ENCODE data around the gene WDR47.
"Not testable (repeated sequence)": the region's sequence is repeated elsewhere in the genome, so short reads cannot be mapped to it uniquely, and the experiment has no call there.

The WDR47 gene

DNA sequence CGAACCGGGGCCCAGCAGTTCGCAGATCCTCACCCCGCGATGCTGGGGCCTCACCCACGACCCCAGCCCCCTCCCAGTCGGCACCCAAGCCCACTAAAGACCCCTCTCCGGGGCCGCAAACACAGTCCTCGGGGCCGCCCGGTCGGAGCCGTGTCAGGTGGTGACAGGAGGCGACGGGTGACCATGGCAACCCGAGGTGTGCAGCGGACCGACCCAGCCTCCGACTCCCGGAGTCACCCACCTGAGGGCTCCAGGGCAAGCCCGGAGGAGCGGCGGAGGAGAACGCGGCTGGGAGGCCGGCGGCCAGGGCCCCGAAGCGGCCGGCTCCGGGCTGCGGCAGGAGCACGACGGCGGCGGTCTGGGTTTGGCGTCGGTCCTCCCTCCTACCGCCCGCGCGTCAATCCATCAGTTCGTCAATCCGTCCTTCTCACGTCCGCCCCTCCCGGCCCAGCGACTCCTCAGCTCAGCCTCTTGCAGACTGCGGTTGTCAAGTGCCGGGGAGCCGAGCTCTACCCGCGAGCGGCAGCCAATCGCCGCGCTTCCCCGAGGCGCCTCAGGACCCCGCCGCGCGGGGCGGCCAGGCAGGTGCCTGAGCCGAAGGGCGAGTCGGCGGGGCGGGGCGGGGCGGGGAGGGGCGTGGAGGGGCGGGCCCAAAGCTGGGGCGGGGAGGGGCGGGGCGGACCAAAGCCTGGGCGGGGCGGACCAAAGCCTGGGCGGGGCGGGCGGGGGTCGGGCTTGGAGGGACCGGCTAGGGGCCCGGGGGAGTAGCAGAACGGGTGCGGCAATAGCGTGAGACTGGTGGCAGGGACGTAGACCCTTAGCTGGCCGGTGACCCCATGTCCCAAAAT lies at the start of gene WDR47:
Gene WDR47, minus strand, starts transcription at position 482 of the 848 bp plus-strand sequence. CDS start 18,590 bp downstream, outside the sequence.
- peak; percentile 95 for DNase-seq

DNA sequence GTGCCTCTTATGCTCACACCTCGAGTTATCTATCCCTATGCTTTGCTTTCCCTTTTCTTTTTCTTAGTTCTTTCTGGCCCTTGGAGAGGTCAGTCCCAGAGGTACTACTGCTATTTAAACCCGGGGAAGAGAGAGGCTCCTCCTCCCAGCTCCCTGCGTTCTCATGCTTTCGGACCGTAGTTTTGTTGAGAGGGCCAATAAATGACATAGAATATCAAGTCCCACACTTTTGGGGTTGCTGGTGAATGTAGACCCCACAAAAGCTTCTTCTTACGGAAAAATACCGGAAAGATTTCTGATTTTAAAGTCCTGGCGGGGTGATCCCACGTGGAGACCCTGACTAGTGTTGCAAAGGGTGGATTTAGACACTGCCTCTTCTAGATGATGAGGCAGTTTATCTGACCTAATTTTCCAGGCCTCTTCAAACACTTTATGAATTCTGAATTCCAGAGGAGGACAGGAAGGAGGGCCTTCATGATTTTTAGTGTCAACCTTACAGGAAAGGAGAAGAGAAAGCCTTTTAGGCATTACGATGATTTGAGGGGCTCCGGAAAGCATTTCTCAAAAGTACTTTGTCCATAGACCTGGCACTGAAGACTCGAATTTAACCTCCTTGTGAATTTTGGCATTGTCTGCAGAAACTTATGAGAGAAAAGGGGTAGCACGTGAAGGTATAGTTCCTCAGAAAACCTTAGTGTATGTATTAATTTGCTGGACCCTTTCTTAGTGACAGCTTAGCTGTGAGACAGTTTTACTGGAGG lies 49.4 kb upstream of the WDR47 start:
- DNase-seq, result peak; percentile 70

DNA sequence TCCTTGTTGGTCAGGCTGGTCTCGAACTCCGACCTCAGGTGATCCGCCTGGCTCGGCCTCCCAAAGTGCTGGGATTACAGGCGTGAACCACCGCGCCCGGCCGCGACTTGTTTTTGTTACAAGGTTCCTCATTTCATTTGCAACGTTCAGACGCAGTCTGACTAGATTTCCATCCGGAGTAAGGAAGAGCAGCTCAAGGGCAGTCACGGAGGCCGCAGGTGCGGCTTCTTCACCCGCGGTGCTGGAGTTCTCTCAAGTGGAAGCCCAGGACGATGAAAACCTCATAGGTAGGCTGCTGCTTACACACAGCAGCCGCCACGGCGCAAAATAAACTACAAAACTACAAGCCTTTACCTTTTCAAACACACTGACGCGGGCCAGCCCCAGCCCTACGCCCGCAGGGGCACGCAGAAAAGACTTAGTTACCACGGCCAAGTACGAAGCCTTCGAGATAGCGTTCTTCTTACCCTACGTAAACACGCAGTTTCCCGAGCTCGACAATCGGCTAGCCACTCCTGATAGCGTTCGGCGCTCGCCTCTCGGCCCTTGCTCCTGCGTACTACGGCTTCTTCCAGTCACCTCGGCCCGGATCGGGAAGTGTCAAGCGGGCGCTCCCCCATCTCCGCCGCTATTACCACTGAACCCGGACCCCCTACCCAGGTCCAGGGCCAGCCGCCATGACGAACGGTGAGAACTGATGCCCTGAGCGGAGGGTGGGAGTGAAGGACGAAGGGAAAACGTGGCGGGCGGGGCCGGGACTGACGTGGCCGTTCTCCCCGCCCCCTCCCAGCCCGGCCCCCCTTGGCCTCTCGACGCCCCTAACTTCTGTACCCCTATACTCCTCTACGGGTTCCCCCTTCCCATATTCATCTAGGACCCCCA lies 48.5 kb upstream of the WDR47 start, which contains the start of gene TMEM167B:
Gene TMEM167B, plus strand, starts transcription at position 569 of the 882 bp plus-strand sequence. Its CDS starts 109 bp downstream, at position 678.
- peak; percentile 91 for DNase-seq

DNA sequence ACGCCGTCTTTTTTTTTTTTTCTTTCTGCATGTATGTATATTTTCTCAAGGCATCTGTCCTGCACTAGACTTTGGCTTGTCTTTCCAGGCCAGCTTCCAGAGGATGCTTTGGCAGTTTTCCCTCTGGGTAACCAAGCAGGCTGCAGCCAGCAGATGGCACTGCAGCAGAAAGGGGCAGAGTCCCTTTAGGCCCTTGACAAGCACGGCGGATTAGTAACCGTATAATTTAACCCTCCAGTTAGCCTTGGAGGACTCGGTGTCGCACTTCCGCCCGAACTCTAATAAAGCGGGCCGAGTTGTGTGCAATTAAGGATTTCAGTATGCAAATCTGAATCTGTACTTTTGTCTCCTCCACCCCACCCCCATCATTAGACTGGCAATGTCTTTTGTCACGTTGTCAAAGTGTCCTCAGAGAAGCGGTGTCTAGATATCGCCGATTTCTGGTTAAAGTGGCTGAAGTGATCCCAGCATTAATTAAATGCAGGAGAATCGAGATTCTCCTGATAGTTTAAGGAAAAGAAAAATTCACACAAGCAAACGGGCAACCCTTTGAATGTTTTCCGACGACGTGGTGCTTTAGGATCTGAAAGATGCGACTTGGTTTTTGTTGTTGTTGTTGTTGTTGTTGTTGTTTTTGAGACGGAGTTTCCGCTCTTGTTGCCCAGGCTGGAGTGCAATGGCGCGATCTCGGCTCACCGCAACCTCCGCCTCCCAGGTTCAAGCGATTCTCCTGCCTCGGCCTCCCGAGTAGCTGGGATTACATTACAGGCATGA lies 47.5 kb upstream of the WDR47 start:
- DNase-seq, result peak; percentile 80

DNA sequence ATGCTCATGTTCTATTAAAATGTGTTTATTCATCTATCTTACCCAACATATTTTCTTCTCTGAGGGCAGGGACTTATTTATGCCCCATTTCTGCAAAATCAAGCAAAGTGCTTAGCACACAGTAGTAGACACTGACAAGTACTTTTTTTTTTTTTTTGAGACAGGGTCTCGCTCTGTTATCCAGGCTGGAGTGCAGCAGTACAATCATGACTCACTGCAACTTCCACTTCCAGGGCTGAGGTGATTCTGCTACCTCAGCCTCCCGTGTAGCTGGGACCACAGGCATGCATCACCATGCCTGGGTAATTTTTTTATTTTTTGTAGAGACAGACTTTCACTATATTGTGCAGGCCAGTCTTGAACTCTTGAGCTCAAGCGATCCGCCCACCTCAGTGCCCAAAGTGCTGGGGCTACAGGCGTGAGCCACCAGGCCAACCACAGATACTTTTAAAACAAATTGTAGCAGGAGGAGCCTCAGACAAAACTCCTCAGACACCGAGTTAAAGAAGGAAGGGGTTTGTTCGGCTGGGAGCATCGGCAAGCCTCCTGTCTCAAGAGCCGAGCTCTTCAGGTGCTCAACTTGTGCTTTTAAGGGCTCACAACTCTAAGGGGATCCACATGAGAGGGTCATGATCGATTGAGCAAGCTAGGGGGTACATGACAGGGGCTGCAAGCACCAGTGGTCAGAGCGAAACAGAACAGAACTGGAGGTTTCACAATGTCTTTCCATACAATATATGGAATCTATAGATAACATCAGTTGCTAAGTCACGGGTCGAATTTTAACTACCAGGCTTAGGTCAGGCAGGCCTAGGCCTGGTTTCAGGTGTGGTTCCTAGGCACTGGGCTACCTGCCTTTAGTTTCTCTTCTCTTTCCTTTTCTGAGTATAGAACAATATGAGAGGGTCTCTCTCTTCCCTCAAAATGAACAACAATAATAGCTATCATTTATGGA lies 42.9 kb upstream of the WDR47 start:
- no peak for DNase-seq

DNA sequence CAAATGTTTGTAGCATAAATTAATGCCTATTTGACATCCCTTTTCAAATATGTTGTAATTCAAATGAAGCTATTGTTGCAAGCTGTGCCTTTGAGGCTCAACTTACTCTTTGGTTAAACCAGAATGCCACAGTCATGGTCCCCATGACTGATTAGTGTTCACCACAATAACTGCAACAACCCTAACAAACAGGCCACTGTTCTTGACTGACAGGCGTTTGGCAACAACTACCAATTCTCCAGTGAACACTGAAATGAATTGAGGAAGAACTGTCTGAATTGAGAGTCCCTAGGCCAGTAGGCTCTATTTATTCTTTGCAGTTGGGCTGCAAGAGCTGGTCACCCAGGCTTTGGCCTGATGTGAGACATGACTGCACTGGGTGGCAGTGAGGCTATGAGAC lies 42.0 kb upstream of the WDR47 start:
- no peak for DNase-seq

DNA sequence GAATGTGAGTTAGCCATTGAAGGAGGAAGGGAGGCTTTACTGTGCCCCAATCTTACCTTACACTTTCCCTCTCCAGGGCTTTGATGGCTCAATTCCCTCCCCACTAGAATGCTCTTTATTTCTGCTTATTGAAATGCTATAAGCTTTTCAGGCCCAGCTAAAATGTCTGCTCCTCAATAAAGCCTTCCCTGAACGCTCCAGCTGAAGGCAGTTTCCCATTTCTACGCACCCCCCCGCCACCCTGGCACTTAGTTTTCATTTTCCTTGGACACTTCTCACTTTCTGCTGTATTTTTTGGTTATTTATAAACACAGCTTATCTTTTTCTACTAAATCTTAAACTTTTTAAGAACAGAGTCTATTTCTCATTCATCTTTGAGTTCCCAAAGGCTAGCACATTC lies 41.6 kb upstream of the WDR47 start:
- no peak for DNase-seq

DNA sequence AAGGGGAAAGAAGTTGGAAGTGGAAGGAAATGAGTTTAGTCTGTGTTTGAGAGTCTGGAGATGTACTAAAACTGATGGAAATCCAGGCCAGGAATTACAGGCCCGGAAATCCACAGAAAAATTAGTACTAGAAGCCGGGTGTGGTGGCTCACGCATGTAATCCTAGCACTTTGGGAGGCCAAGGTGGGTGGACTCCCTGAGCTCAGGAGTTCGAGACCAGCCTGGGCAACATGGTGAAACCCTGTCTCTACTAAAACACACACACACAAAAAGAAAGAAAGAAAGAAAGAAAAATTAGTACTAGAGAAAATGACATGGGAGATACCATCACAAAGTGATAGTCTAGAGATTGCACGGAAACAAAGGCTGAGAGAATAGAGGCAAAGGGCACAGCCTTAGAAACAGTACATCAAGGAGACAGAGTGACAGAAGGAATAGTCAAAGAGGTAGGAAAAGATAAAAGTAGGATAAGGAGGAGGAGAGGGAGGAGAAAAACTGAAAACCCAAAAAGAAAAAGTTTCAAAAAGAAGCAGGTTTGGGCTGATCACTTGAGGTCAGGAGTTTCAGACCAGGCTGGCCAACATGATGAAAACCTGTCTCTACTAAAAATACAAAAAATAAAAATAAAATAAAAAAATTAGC lies 38.7 kb upstream of the WDR47 start:
- DNase-seq, result no peak

DNA sequence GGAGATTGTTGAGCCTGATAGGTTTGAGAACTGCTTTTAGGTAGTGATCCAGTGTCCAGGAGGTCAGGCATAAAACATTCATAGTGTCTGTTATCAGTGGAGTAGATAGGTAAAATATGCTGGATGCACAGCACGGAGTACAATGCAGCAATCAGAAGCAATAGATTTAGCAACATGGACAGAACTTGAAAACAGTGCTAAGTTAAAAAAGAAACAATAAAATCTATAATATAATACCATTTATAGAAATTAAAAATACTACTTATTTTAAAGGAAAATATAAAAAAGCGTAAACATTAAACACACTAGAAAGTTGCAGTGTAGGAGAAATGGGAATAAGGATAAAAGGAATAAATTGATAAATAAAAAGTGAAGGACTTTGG lies 37.3 kb upstream of the WDR47 start:
- DNase-seq, result no peak

DNA sequence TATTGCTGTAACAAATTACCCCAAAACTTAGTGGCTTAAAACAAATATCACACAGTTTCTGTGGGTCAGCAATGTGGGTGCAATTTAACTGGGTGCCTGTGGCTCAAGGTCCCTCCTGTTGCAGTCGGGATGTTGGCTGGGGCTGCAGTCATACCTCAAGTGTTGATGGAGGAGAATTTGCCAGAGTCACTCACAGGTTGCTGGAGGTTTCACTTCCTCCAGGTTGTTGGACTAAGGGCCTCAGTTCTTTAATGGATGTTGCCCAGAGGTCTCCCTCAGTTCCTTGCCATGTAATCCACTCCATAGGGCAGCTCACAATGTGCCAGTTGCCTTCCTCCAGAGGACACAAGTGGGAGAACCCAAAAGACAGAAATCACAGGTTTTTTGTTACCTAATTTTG lies 36.4 kb upstream of the WDR47 start:
- DNase-seq, result no peak

DNA sequence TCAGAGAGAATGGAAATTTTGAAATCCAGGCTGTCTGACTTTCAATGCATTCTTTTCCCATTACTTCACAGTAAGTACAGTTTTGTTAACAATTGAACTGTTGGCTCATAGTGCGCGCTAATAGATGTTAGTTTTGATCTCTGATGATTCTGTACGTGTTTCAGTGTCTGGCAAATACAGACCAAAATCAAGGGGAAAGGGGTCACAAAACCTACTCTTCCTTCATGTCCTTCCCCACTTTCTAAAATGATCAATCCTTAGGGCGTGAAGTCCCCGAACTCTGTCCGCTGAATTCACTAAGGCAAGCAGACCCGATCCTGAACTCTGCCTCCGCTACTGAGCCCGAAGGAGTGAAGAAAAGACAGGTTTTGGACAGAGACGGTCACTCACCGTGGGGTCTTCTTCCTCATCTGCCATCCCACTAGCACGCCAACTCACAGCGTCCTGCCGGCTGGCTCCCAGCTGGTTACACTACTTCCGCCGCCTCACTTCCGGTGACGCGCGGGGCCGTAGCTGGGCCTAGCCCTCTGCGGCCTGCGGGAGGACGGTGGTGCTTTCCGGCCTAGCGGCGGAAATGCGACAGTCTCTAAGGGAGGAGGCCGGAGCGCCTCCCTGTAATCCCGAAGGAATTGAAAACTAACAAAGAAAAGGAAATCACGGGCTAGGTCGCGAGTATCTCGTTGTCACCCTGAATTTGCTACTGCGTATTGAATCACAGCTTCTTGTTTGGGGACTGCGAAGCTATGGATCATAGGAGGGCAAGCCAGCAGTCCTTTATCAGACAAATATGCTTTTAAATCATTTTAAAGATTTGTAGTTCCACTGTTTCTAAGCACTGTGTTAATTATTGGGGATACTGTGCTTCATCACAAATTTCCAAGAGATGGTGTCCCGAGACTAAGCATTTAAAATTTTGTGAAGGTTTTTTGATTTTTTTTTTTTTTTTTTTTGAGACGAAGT lies 33.9 kb upstream of the WDR47 start, which contains the start of gene TAF13:
Gene TAF13, minus strand, starts transcription at position 473 of the 960 bp plus-strand sequence. Its CDS starts 56 bp downstream, at position 417.
- peak; percentile 88 for DNase-seq

DNA sequence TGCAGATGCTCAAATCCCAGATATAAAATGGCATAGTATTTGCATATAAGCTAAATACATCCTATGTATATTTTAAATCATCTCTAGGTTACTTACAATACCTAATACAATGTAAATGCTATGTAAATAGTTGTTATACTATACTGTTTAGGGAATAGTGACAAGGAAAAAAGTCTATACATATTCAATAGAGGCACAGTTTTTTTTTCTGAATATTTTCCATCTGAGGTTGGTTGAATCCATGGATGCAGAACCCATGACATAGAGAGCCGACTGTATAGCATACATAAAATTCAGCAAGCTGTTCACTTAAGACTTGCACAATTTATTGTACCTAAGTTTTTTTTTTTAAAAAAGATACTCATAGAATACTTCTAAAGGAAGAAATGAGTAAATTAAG lies 27.4 kb upstream of the WDR47 start:
- no peak for DNase-seq

DNA sequence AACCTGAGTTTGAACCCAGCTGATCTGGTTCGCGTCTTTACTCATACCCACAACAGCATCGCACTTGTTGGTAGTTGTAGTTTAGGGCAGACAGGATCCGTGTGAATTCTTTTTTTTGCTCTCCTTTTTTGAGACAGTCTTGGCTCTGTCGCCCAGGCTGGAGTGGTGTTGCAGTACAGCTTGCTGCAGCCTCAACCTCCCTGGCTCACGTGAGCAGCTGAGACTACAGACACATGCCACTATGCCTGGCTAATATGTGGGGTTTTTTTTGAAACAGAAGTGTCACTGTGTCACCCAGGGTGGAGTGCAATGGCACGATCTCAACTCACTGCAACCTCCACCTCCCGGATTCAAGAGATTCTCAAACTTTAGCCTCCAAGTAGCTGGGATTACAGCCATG lies 26.0 kb upstream of the WDR47 start:
- no peak for DNase-seq

DNA sequence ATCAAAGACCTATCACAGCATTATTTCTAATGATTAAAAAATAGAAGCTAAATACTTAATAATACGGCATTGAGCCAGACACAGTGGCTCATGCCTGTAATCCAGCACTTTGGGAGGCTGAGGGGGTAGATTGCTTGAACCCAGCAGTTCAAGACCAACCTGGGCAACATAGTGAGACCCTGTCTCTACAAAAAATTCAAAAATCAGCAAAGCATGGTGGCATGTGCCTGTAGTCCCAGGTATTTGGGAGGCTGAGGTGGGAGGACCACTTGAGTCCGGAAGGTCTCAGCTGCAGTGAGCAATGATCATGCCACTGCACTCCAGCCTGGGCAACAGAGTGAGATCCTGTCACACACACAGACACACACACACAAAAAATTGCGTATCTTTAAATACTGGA lies 23.2 kb upstream of the WDR47 start:
- DNase-seq, result no peak

DNA sequence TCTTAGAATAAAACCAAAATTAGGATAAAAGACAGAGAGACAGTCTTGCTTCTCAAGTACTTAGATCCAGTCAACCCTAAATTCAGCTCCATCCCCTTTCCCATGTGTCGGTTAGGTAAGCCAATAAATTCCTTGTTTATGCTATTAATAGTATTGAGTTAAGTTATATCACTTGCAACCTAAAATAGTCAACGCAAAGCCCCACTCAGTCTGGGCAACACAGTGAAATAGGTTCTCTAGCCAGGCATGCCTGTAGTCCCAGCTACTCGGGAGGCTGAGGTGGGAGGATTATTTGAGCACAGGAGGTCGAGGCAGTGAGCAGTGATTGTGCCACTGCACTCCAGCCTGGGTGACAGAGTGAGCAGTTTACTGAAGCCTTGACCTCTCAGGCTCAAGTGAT lies 19.3 kb upstream of the WDR47 start:
- DNase-seq, result no peak

DNA sequence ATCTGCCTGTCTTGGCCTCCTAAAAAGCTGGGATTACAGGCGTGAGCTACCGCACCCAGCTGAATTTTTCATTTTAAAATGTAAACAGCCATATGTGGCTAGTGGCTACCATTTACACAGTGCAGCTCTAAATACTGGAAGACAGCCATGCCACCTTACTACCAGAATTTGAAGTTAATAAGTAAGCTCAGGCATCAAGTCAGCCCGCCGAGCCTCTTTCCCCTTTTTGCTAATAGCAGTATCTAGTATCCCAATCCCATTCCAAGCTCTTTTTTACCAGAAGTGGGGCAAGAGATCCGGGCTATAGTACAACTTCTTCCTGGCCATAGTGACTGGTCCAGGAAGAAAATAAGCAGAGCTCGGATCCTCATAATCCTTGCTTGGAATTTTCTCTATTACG lies 18.8 kb upstream of the WDR47 start:
- no peak for DNase-seq

DNA sequence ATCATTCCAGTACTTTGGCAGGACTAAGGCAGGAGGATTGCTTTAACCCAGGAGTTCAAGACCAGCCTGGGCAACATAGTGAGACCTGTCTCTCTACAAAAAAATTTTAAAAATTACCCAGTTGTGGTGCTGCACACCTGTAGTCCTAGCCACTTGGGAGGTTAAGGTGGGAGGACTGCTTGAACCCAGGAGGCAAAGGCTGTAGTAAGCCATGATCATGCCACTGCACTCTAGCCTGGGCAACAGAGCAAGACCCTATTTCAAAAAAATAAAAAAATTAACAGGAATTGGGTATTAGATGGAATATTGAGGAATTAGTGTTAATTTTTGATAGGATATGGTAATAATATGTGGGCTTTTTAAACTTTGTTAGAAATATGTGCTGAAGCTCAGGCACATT lies 17.1 kb upstream of the WDR47 start:
- no peak for DNase-seq

DNA sequence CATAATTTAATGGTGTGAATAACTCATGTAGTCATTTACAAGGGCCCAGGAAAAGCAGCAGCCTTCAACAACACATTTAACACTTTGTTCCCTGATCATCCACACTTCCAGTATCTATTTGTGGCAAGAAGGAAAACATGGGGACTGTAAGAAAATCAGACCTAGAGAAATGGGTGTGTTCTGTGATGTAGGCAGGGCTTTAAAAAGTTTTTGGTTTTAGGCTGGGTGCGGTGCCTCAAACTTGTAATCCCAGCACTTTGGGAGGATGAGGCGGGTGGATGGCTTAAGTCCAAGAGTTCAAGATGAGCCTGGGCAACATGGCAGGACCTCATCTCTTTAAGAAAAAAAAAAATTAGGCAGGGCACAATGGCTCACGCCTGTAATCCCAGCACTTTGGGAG lies 14.2 kb upstream of the WDR47 start:
- DNase-seq, result no peak

DNA sequence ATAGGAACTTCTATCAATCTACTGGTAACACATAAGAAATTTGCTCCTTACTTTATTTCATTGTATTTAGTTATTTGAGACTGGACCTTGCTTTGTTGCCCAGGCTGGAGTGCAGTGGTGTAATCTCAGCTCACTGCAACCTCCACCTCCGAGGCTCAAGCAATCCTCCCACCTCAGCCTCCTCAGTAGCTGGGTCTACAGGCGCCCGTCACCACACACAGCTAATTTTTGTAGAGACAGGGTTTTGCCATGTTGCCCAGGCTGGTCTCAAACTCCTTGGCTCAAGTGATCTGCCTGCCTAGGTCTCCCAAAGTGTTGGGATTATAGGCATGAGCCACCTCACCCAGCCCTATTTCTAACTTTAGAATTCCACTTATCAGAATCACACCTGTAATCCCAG lies 10.2 kb upstream of the WDR47 start:
- DNase-seq, result not testable (repeated sequence)
